SK-N-MC (cell line): ENCODE results near the gene CX3CR1.

ENCODE experiments used
- EZH2 ChIP-seq: fragments of 200-600 bp; sonication (generic); IDR thresholded peaks from one replicate; pipeline ENCODE4 v1.6.1; 2017; ENCODE audit warnings: antibody characterized with exemption
- POLR2AphosphoS5 ChIP-seq: IDR thresholded peaks from 2 replicates; pipeline ENCODE4 v1.6.1; 2012; ENCODE audit warnings: mild to moderate bottlenecking, low read depth, low read length, borderline replicate concordance

GRCh38 chr3:39232859-39233258 lies 47.0 kb downstream of the CX3CR1 start:
- TF ChIP-seq POLR2AphosphoS5 (no peak), EZH2 (no peak)
